NOMO-1 (cell line): ENCODE results near the gene TRIM46.
"Not testable (repeated sequence)": the region's sequence is repeated elsewhere in the genome, so short reads cannot be mapped to it uniquely, and the experiment has no call there.

Experiments
- DNase-seq, 2 experiments: peaks; one replicate each; lab custom pipeline; 2025; ENCODE audit not compliant: unreplicated experiment in 2 of 2; lab: John Stamatoyannopoulos, UW

TRIM46 gene

GRCh38 chr1:155226188-155226909, 52.7 kb downstream of the TRIM46 start:
- peak; percentile 92 to 96 for DNase-seq

- DNase-seq = peak in 1 of 2 experiments; percentile 56
Observed at GRCh38 chr1:155226910-155227260, 53.2 kb downstream of the TRIM46 start.

GRCh38 chr1:155227261-155228095, 53.8 kb downstream of the TRIM46 start:
- peak; percentile 96 to 99 for DNase-seq

- DNase-seq = no peak
Observed at GRCh38 chr1:155228096-155228427, 54.4 kb downstream of the TRIM46 start.

GRCh38 chr1:155231302-155231701, 57.7 kb downstream of the TRIM46 start:
- DNase-seq = not testable (repeated sequence)

- not testable (repeated sequence) for DNase-seq
Observed at GRCh38 chr1:155232001-155232978, 58.6 kb downstream of the TRIM46 start.

- DNase-seq = not testable (repeated sequence)
Observed at GRCh38 chr1:155233502-155233901, 59.9 kb downstream of the TRIM46 start.
